ENCODE measurements around the gene DSTN.
A peak's percentile ranks its signal among the peaks of the same experiment; 100 is the strongest.

Gene DSTN

GRCh38 chr20:17614812-17615644 is 45.2 kb downstream of the DSTN start:
- Mint-ChIP-seq H3K36me3 (peaks cover 17% of the 10 kb centered on the region), H3K27me3 (no peaks in the 10 kb centered on the region), H3K4me3 (no peak overlapping the region), H3K27ac (peak overlapping the region; percentile 76), H3K9me3 (no peaks in the 10 kb centered on the region), H3K4me1 (peaks cover 28% of the 10 kb centered on the region)
- DNase-seq = peak; percentile 17
- CTCF ChIA-PET = interaction anchor here (0.6 to 1.5 kb wide), 4 partner anchors 8 to 382 kb away, joined by 3 to 6 read pairs (median 4); no protein-coding TSS in a partner anchor

- Mint-ChIP-seq H3K9me3 (no peaks in the 10 kb centered on the region), H3K27ac (no peak overlapping the region), H3K27me3 (no peaks in the 10 kb centered on the region), H3K4me3 (no peak overlapping the region), H3K4me1 (peaks cover 20% of the 10 kb centered on the region), H3K36me3 (peaks cover 16% of the 10 kb centered on the region)
- CTCF ChIA-PET = interaction anchor here (0.6 to 1.5 kb wide), 6 partner anchors 9 to 381 kb away, joined by 3 to 6 read pairs (median 3); no protein-coding TSS in a partner anchor
- peak; percentile 17 for DNase-seq
Measured at GRCh38 chr20:17615645-17616479, 46.0 kb downstream of the DSTN start.

GRCh38 chr20:17616480-17617211 is 46.8 kb downstream of the DSTN start:
- Mint-ChIP-seq H3K27me3 (no peaks in the 10 kb centered on the region), H3K36me3 (peaks cover 16% of the 10 kb centered on the region), H3K27ac (no peak overlapping the region)

GRCh38 chr20:17617212-17617867 is 47.5 kb downstream of the DSTN start:
- Mint-ChIP-seq H3K4me3 (no peak overlapping the region), H3K4me1 (peaks cover 6% of the 10 kb centered on the region), H3K9me3 (no peaks in the 10 kb centered on the region), H3K36me3 (peaks cover 19% of the 10 kb centered on the region), H3K27me3 (no peaks in the 10 kb centered on the region), H3K27ac (peak overlapping the region; percentile 69)
- peak; percentile 59 for DNase-seq
- CTCF ChIA-PET = interaction anchor here (0.6 to 3.2 kb wide), 3 partner anchors 82 to 112 kb away, joined by 3 to 20 read pairs (median 18); no protein-coding TSS in a partner anchor

More at GRCh38 chr20:17616480-17617211, 46.8 kb downstream of the DSTN start:
- DNase-seq = peak; percentile 16
- Mint-ChIP-seq H3K9me3 (no peaks in the 10 kb centered on the region), H3K4me1 (peaks cover 13% of the 10 kb centered on the region), H3K4me3 (no peak overlapping the region)
- CTCF ChIA-PET = interaction anchor here (0.6 to 3.2 kb wide), 5 partner anchors 76 to 378 kb away, joined by 3 to 20 read pairs (median 6); no protein-coding TSS in a partner anchor

DNA sequence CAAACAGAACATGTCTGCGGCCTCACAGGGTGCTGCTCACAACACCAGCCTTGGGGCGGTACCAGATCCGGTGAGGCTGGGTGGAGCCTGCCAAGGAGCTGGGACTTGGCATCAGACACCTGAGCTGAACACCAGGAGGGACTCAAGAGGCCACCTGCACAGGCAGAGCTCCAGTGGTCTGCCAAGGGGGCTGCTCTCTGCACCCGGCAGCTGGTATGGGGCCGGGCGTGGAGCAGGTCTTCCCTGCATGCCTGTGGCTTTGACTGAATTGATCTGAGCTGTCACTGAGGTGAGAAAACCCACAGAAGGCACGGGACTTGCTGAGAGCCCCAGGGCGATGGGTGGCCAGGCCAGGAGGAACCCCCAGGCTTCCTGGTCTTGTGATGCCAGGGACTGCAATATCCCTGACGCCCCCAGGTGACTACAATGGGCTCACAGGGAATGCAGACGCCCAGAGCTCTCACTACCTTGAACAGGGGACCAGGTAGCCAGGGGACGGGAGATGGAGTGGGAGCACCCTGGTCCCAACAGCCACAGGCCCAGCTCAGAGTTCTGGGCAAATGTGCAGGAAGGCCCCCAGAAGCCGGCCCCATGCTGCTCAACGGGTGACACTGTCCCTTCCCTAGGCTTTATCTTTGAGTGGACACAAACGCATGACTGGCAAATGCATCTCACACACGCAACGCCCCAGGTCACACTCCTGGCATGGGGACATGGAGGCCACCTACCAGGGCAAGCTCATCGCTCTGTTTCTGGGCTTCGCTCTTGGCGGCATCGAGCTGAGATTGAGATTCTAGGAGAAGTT is 48.2 kb downstream of the DSTN start:
- H3K27me3 Mint-ChIP-seq = no peaks in the 10 kb centered on the region
- peak overlapping the region; percentile 69 for H3K27ac Mint-ChIP-seq
- no peaks in the 10 kb centered on the region for H3K9me3 Mint-ChIP-seq
- peaks cover 19% of the 10 kb centered on the region for H3K36me3 Mint-ChIP-seq
- H3K4me1 Mint-ChIP-seq = no peaks in the 10 kb centered on the region
- CTCF ChIA-PET = interaction anchor here (0.6 to 3.2 kb wide), 5 partner anchors 82 to 522 kb away, joined by 3 to 20 read pairs (median 4); no protein-coding TSS in a partner anchor
- no peak overlapping the region for H3K4me3 Mint-ChIP-seq
- peak; percentile 18 for DNase-seq

DNA sequence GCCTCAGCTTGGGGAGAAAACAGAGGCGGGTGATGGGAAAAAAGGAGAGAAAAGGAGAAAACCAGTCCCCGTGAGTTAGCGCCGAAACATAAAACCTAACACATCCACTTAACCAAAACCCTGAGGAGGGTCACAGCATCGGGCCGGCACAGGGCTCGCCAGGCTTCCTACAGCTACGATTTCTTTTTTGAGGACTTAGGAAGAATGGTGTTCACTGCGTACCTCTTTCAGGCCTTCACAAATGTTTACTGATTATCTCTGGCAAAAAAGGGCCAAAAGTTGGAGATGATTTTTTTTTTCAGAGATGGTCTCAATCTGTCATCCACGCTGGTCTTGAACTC is 48.8 kb downstream of the DSTN start:
- H3K9me3 Mint-ChIP-seq = no peaks in the 10 kb centered on the region
- DNase-seq = no peak
- H3K4me3 Mint-ChIP-seq = no peak overlapping the region
- CTCF ChIA-PET = interaction anchor here (0.6 to 3.2 kb wide), 4 partner anchors 83 to 522 kb away, joined by 3 to 20 read pairs (median 11); no protein-coding TSS in a partner anchor
- H3K4me1 Mint-ChIP-seq = no peaks in the 10 kb centered on the region
- no peak overlapping the region for H3K27ac Mint-ChIP-seq
- peaks cover 19% of the 10 kb centered on the region for H3K36me3 Mint-ChIP-seq
- no peaks in the 10 kb centered on the region for H3K27me3 Mint-ChIP-seq

DNA sequence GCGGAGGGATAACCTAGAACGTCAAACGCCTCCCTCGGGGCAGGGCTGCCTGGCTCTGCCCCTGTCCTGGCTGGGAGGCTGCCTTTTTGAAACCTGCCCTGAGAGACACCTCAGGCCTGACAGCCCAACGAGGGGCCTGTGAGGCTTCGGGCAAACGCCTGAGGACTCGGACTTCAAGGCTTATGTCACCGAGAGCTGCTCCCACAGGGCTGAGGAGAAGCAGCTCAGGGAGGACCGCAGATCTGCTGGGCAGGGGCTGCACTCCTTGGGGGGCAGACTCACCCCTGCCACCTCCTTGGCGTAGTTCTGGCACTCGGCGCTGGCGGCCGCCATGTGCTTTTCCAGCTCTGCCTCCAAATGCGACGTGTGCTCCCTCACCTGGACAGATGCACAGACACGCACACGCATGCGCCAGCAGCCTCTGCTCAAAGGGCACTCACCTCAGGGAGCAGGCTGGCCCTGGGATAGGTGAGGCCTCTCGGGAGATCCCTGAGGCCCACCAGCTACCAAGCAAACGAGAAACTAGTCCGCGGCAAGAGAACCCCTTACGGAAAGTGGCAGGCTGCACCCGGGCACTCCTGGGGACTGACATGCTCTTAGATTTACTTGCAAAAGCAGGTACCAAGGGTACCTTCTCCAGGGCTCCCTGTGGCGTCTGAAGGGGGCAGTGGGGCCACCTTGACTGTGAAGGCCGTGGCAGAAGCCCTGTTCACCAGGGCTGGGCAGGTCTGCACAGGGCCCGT is 49.6 kb downstream of the DSTN start:
- DNase-seq = peak; percentile 16
- Mint-ChIP-seq H3K4me3 (no peak overlapping the region), H3K9me3 (no peaks in the 10 kb centered on the region), H3K27ac (no peak overlapping the region), H3K36me3 (peaks cover 20% of the 10 kb centered on the region), H3K4me1 (no peaks in the 10 kb centered on the region), H3K27me3 (no peaks in the 10 kb centered on the region)
- CTCF ChIA-PET = interaction anchor here (3.2 kb wide), 1 partner anchor 115 kb away, joined by 18 read pairs; no protein-coding TSS in a partner anchor

DNA sequence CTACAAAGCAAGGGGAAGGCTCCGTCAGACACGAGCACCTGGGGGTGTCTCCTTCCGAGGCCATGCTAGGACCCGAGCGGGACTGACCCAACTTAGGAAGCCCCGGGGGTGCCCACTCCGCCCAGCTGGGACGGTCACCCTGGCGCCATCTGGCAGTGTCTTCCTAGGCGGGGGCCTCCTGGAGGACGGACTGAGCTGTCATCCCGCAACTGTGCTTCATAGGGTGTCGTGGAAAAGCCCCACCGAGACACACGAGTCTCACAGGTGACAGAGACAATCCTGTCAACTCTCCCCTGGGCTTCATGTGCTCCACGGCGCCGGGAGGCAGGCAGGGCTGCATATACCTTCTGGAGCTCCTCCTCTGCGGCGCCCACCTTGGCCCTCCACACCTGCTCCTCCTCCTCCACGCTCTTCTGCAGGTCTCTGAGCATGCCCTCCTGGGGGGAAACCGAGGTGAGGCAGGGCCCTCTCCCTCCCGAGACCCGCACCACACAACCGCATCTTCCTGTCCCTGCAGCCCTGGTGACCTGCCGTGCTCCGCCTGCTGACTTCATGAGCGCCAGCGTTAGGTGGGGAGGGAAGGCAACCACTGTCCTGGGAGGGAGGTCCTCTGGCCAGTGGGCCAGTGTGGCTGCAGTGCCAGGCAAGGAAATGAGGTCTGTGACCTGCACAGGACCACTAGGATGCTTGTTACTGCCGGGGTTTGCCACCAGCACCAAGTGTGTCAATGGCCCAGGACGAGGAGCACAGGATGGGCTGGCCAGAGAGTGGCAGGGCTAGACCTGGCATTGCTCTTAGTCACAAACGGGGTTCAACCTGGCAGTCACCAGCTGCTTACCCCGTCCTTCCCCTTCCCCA is 50.7 kb downstream of the DSTN start:
- no peaks in the 10 kb centered on the region for H3K4me1 Mint-ChIP-seq
- peak; percentile 14 for DNase-seq

GRCh38 chr20:17621229-17621968 is 51.5 kb downstream of the DSTN start:
- CTCF ChIA-PET = interaction anchor here (0.8 kb wide), 1 partner anchor 9 kb away, joined by 3 read pairs; no protein-coding TSS in a partner anchor
- H3K27ac Mint-ChIP-seq = peak overlapping the region; percentile 11
- H3K4me1 Mint-ChIP-seq = no peaks in the 10 kb centered on the region
- no peaks in the 10 kb centered on the region for H3K9me3 Mint-ChIP-seq
- no peak overlapping the region for H3K4me3 Mint-ChIP-seq
- DNase-seq = peak; percentile 16
- no peaks in the 10 kb centered on the region for H3K27me3 Mint-ChIP-seq
- peaks cover 29% of the 10 kb centered on the region for H3K36me3 Mint-ChIP-seq

More for the DNA sequence above, 50.7 kb downstream of the DSTN start:
- CTCF ChIA-PET = no interaction called here
- Mint-ChIP-seq H3K27me3 (no peaks in the 10 kb centered on the region), H3K9me3 (no peaks in the 10 kb centered on the region), H3K4me3 (no peak overlapping the region), H3K27ac (no peak overlapping the region), H3K36me3 (peaks cover 24% of the 10 kb centered on the region)

GRCh38 chr20:17622086-17622850 is 52.4 kb downstream of the DSTN start:
- CTCF ChIA-PET = interaction anchor here (0.8 to 1.1 kb wide), 2 partner anchors 9 to 10 kb away, joined by 3 to 4 read pairs; no protein-coding TSS in a partner anchor
- peaks cover 28% of the 10 kb centered on the region for H3K36me3 Mint-ChIP-seq
- no peaks in the 10 kb centered on the region for H3K4me1 Mint-ChIP-seq
- no peaks in the 10 kb centered on the region for H3K27me3 Mint-ChIP-seq
- H3K27ac Mint-ChIP-seq = peak overlapping the region; percentile 11
- H3K4me3 Mint-ChIP-seq = no peak overlapping the region
- DNase-seq = peak; percentile 3
- no peaks in the 10 kb centered on the region for H3K9me3 Mint-ChIP-seq

All from activated naive CD4-positive, alpha-beta T cell treated with anti-CD3 and anti-CD28 coated beads, Interleukin-2, amount 10 ng/mL, durations not matched to agents 7 days and 5 days (primary cell).